HEK293 (cell line): ENCODE data around the gene GJA3.

Experiments
- CTCF ChIA-PET: fragments of 350-600 bp; formaldehyde crosslinking; extraction: SDS; loops from one replicate; lab custom pipeline; 2021; ENCODE audit warnings: antibody characterized with exemption; lab: Yijun Ruan, JAX
- POLR2A ChIA-PET: fragments of 300-600 bp; formaldehyde crosslinking; extraction: SDS; loops from one replicate; lab custom pipeline; 2020; ENCODE audit warnings: antibody characterized with exemption, inconsistent platforms; lab: Yijun Ruan, JAX
- H3K27ac ChIP-seq: fragments of 200-500 bp; sonication (Bioruptor generic); 2 replicates; pipeline ENCODE4 v1.5.1; 2014; ENCODE audit warnings: low read depth, low read length, control low read depth, inconsistent platforms; ENCODE audit errors: extremely low read depth
- H3K36me3 ChIP-seq, 2 experiments: fragments of 200-500 bp in 1 of 2; sonication (Bioruptor generic) in 1 of 2; 1 replicate in 1 of 2; 2 replicates in 1 of 2; pipeline ENCODE4 v1.5.1; 2014 to 2017; ENCODE audit warnings: inconsistent platforms in 2 of 2, low read length in 2 of 2; ENCODE audit not compliant: control insufficient read depth in 2 of 2, insufficient read depth in 1 of 2
- H3K4me1 ChIP-seq: fragments of 200-500 bp; sonication (Bioruptor generic); 2 replicates; pipeline ENCODE4 v1.5.1; 2014; ENCODE audit warnings: mild to moderate bottlenecking, low read length, inconsistent platforms; ENCODE audit not compliant: control insufficient read depth, insufficient read depth
- H3K4me3 ChIP-seq: 2 replicates; pipeline ENCODE4 v1.5.1; 2011; ENCODE audit warnings: low read depth, mild to moderate bottlenecking, control low read depth, low read length, moderate library complexity
- H3K9me3 ChIP-seq: fragments of 200-500 bp; sonication (Bioruptor generic); 2 replicates; pipeline ENCODE4 v1.5.1; 2014; ENCODE audit warnings: low read depth, low read length, inconsistent platforms; ENCODE audit not compliant: control insufficient read depth, insufficient read depth
- EGR2 ChIP-seq: fragments of 450-650 bp; formaldehyde crosslinking; IDR thresholded peaks from 2 replicates; pipeline ENCODE4 v1.5.1; 2016; ENCODE audit warnings: low read depth, missing biosample characterization, missing genetic modification characterization
- GLI4 ChIP-seq: fragments of 450-650 bp; formaldehyde crosslinking; IDR thresholded peaks from 2 replicates; pipeline ENCODE4 v1.5.1; 2016; ENCODE audit warnings: missing biosample characterization, missing genetic modification characterization
- MYNN ChIP-seq: fragments of 450-650 bp; formaldehyde crosslinking; IDR thresholded peaks from 2 replicates; pipeline ENCODE4 v1.5.1; 2016; ENCODE audit warnings: missing biosample characterization, missing genetic modification characterization, borderline replicate concordance
- PRDM10 ChIP-seq: fragments of 450-650 bp; formaldehyde crosslinking; IDR thresholded peaks from 2 replicates; pipeline ENCODE4 v1.5.1; 2016; ENCODE audit warnings: missing biosample characterization, missing genetic modification characterization
- SP2 ChIP-seq: fragments of 450-650 bp; formaldehyde crosslinking; IDR thresholded peaks from 2 replicates; pipeline ENCODE4 v1.5.1; 2016; ENCODE audit warnings: missing biosample characterization, missing genetic modification characterization
- SP7 ChIP-seq: fragments of 450-650 bp; formaldehyde crosslinking; IDR thresholded peaks from 2 replicates; pipeline ENCODE4 v1.5.1; 2016; ENCODE audit warnings: missing biosample characterization, missing genetic modification characterization
- ZNF157 ChIP-seq: fragments of 450-650 bp; formaldehyde crosslinking; IDR thresholded peaks from 2 replicates; pipeline ENCODE4 v1.5.1; 2016; ENCODE audit warnings: missing biosample characterization, missing genetic modification characterization
- ZNF248 ChIP-seq: fragments of 450-650 bp; formaldehyde crosslinking; IDR thresholded peaks from 2 replicates; pipeline ENCODE4 v1.5.1; 2017; ENCODE audit warnings: missing biosample characterization, missing genetic modification characterization
- ZNF324 ChIP-seq: fragments of 450-650 bp; formaldehyde crosslinking; IDR thresholded peaks from 2 replicates; pipeline ENCODE4 v1.5.1; 2016; ENCODE audit warnings: missing biosample characterization, missing genetic modification characterization
- ZNF350 ChIP-seq: fragments of 450-650 bp; formaldehyde crosslinking; IDR thresholded peaks from 2 replicates; pipeline ENCODE4 v1.5.0; 2017; ENCODE audit warnings: missing biosample characterization, mild to moderate bottlenecking, missing genetic modification characterization
- ZNF404 ChIP-seq: fragments of 450-650 bp; formaldehyde crosslinking; IDR thresholded peaks from 2 replicates; pipeline ENCODE4 v1.5.1; 2017; ENCODE audit warnings: missing biosample characterization, missing genetic modification characterization
- ZNF48 ChIP-seq: fragments of 450-650 bp; formaldehyde crosslinking; IDR thresholded peaks from 2 replicates; pipeline ENCODE4 v1.5.1; 2016; ENCODE audit warnings: missing biosample characterization, missing genetic modification characterization
- ZNF514 ChIP-seq: fragments of 450-650 bp; formaldehyde crosslinking; IDR thresholded peaks from 2 replicates; pipeline ENCODE4 v1.5.1; 2016; ENCODE audit warnings: missing biosample characterization, missing genetic modification characterization
- ZNF548 ChIP-seq: fragments of 450-650 bp; formaldehyde crosslinking; IDR thresholded peaks from 2 replicates; pipeline ENCODE4 v1.5.1; 2016; ENCODE audit warnings: missing biosample characterization, missing genetic modification characterization
- ZNF626 ChIP-seq: fragments of 450-650 bp; sonication (Bioruptor Pico); formaldehyde crosslinking; IDR thresholded peaks from 2 replicates; pipeline ENCODE4 v1.5.1; 2018; ENCODE audit warnings: missing biosample characterization, missing genetic modification characterization, inconsistent platforms
- ZNF658 ChIP-seq: fragments of 450-650 bp; formaldehyde crosslinking; IDR thresholded peaks from 2 replicates; pipeline ENCODE4; 2016; ENCODE audit warnings: missing biosample characterization, missing genetic modification characterization
- ZNF664 ChIP-seq: fragments of 450-650 bp; formaldehyde crosslinking; IDR thresholded peaks from 2 replicates; pipeline ENCODE4 v1.5.1; 2016; ENCODE audit warnings: missing biosample characterization, missing genetic modification characterization
- ZSCAN4 ChIP-seq: fragments of 450-650 bp; formaldehyde crosslinking; IDR thresholded peaks from 2 replicates; pipeline ENCODE4 v1.5.1; 2017; ENCODE audit warnings: missing biosample characterization, missing genetic modification characterization
- TF ChIP-seq, protein P1 (sequence below): IDR thresholded peaks from 2 replicates; pipeline ENCODE4 v1.6.1; 2011; ENCODE audit warnings: mild to moderate bottlenecking, low read depth, low read length, borderline replicate concordance
- TF ChIP-seq, protein P2 (sequence below): fragments of 450-650 bp; formaldehyde crosslinking; IDR thresholded peaks from 2 replicates; pipeline ENCODE4 v1.5.1; 2016; ENCODE audit warnings: missing biosample characterization, missing genetic modification characterization

GJA3 gene

GRCh38 chr13:20109037-20109436 is 51.8 kb downstream of the GJA3 start:
- POLR2A ChIA-PET: interaction anchor here (0.5 kb wide), 1 partner anchor 250 kb away, joined by 3 read pairs; no protein-coding TSS in a partner anchor
- TF ChIP-seq ZNF350 (tag by site-specific recombination): no peak
- TF ChIP-seq SP7 (tag by site-specific recombination): no peak
- TF ChIP-seq ZNF548 (tag by site-specific recombination): no peak
- no peak for TF ChIP-seq ZSCAN4 (tag by site-specific recombination)
- no peak for TF ChIP-seq ZNF664
- TF ChIP-seq ZNF248 (tag by site-specific recombination): no peak
- no peak for TF ChIP-seq PRDM10
- TF ChIP-seq, protein P1, sequence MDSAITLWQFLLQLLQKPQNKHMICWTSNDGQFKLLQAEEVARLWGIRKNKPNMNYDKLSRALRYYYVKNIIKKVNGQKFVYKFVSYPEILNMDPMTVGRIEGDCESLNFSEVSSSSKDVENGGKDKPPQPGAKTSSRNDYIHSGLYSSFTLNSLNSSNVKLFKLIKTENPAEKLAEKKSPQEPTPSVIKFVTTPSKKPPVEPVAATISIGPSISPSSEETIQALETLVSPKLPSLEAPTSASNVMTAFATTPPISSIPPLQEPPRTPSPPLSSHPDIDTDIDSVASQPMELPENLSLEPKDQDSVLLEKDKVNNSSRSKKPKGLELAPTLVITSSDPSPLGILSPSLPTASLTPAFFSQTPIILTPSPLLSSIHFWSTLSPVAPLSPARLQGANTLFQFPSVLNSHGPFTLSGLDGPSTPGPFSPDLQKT: no peak
- TF ChIP-seq, protein P2, sequence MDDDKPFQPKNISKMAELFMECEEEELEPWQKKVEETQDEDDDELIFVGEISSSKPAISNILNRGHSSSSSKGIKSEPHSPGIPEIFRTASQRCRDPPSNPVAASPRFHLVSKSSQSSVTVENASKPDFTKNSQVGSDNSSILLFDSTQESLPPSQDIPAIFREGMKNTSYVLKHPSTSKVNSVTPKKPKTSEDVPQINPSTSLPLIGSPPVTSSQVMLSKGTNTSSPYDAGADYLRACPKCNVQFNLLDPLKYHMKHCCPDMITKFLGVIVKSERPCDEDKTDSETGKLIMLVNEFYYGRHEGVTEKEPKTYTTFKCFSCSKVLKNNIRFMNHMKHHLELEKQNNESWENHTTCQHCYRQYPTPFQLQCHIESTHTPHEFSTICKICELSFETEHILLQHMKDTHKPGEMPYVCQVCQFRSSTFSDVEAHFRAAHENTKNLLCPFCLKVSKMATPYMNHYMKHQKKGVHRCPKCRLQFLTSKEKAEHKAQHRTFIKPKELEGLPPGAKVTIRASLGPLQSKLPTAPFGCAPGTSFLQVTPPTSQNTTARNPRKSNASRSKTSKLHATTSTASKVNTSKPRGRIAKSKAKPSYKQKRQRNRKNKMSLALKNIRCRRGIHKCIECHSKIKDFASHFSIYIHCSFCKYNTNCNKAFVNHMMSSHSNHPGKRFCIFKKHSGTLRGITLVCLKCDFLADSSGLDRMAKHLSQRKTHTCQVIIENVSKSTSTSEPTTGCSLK (tag by site-specific recombination): no peak
- no peak for TF ChIP-seq ZNF658 (tag by site-specific recombination)
- no peak for TF ChIP-seq GLI4 (tag by site-specific recombination)
- no peak for TF ChIP-seq EGR2
- no peak for TF ChIP-seq ZNF626 (tag by site-specific recombination)
- no peak for TF ChIP-seq ZNF514 (tag by site-specific recombination)
- TF ChIP-seq ZNF324 (tag by site-specific recombination): no peak
- TF ChIP-seq ZNF404 (tag by site-specific recombination): no peak
- no peak for TF ChIP-seq MYNN
- no peak for TF ChIP-seq ZNF157 (tag by site-specific recombination)
- TF ChIP-seq SP2 (tag by site-specific recombination): no peak
- TF ChIP-seq ZNF48: no peak
- TF ChIP-seq, all 188 proteins: peak for 0
- CTCF ChIA-PET: interaction anchor here (0.7 kb wide), 1 partner anchor 719 kb away, joined by 3 read pairs; no protein-coding TSS in a partner anchor

More at GRCh38 chr13:20109037-20109436, 51.8 kb downstream of the GJA3 start:
- Histone ChIP-seq H3K27ac (no peak overlapping the region), H3K4me1 (no peaks in the 10 kb centered on the region), H3K4me3 (no peak overlapping the region), H3K36me3 (no peaks in the 10 kb centered on the region), H3K9me3 (no peaks in the 10 kb centered on the region)
